ENCODE data around the gene CREB3L4.

GRCh38 chr1:153933430-153933829 is 34.3 kb upstream of the CREB3L4 start:
- no peak for TF ChIP-seq EZH2 (IDR thresholded peaks at IDR 0.05; ENCODE audit: low read depth)
- TF ChIP-seq, protein P1, sequence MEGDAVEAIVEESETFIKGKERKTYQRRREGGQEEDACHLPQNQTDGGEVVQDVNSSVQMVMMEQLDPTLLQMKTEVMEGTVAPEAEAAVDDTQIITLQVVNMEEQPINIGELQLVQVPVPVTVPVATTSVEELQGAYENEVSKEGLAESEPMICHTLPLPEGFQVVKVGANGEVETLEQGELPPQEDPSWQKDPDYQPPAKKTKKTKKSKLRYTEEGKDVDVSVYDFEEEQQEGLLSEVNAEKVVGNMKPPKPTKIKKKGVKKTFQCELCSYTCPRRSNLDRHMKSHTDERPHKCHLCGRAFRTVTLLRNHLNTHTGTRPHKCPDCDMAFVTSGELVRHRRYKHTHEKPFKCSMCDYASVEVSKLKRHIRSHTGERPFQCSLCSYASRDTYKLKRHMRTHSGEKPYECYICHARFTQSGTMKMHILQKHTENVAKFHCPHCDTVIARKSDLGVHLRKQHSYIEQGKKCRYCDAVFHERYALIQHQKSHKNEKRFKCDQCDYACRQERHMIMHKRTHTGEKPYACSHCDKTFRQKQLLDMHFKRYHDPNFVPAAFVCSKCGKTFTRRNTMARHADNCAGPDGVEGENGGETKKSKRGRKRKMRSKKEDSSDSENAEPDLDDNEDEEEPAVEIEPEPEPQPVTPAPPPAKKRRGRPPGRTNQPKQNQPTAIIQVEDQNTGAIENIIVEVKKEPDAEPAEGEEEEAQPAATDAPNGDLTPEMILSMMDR (conservative IDR thresholded peaks at IDR 0.05) = no peak
